Smooth muscle cell (in vitro differentiated cells): ENCODE results near the gene ZBTB17. TPM values are rescaled to one million over a fixed set of nuclear protein-coding genes. Genes with fewer than 3 reads are reported as not detected.

ENCODE experiments used
- DNase-seq: peaks from one replicate; lab custom pipeline; 2025; ENCODE audit not compliant: unreplicated experiment; lab: John Stamatoyannopoulos, UW
- H2AFZ ChIP-seq: fragments of 200-600 bp; sonication (generic); 2 replicates; pipeline ENCODE4 v1.6.0; 2016; ENCODE audit warnings: antibody characterized with exemption, low read depth, mild to moderate bottlenecking
- H3F3A ChIP-seq: fragments of 200-600 bp; sonication (generic); 2 replicates; pipeline ENCODE4 v1.6.0; 2017; ENCODE audit warnings: antibody characterized with exemption, low read depth
- H3K27ac ChIP-seq: fragments of 200-600 bp; sonication (generic); 2 replicates; pipeline ENCODE4 v1.5.1; 2016; ENCODE audit warnings: low read depth, mild to moderate bottlenecking
- H3K27me3 ChIP-seq: fragments of 200-600 bp; sonication (generic); 2 replicates; pipeline ENCODE4 v1.6.1; 2016; ENCODE audit warnings: low read depth, mild to moderate bottlenecking
- H3K36me3 ChIP-seq: fragments of 200-600 bp; sonication (generic); 2 replicates; pipeline ENCODE4 v1.5.1; 2016; ENCODE audit warnings: low read depth
- H3K4me1 ChIP-seq: fragments of 200-600 bp; sonication (generic); 2 replicates; pipeline ENCODE4 v1.5.1; 2016; ENCODE audit warnings: low read depth
- H3K4me2 ChIP-seq: fragments of 200-600 bp; sonication (generic); 2 replicates; pipeline ENCODE4 v1.6.0; 2016; ENCODE audit warnings: mild to moderate bottlenecking
- H3K4me3 ChIP-seq: fragments of 200-600 bp; sonication (generic); 2 replicates; pipeline ENCODE4 v1.5.1; 2016; ENCODE audit warnings: mild to moderate bottlenecking
- H3K79me2 ChIP-seq: fragments of 200-600 bp; sonication (generic); 2 replicates; pipeline ENCODE4 v1.6.0; 2016; ENCODE audit warnings: low read depth, mild to moderate bottlenecking
- H3K9ac ChIP-seq: fragments of 200-600 bp; sonication (generic); 2 replicates; pipeline ENCODE4 v1.6.0; 2016; ENCODE audit warnings: low read depth
- H3K9me3 ChIP-seq: fragments of 200-600 bp; sonication (generic); replicated peaks from 2 replicates; pipeline ENCODE4 v1.5.1; 2016; ENCODE audit warnings: low read depth
- H4K20me1 ChIP-seq: fragments of 200-600 bp; sonication (generic); 2 replicates; pipeline ENCODE4 v1.6.0; 2016; ENCODE audit warnings: low read depth
- CTCF ChIP-seq: fragments of 200-600 bp; sonication (generic); IDR thresholded peaks from 2 replicates; pipeline ENCODE4 v1.5.1; 2017; ENCODE audit warnings: borderline replicate concordance, mild to moderate bottlenecking, antibody characterized with exemption; ENCODE audit not compliant: insufficient read depth, poor library complexity, severe bottlenecking
- WGBS: methylation state at CpG from one replicate; pipeline ENCODE4 v1.1.7; 2016; ENCODE audit warnings: low lambda C conversion rate; 5-methylcytosine and 5-hydroxymethylcytosine counted together
- polyA plus RNA-seq: library from polyadenylated mRNA; unstranded; fragments of >200 nt; fragmentation: Nextera tagmentation; extraction: Ambion mirVana; gene quantifications from 2 replicates; pipeline ENCODE4 v1.2.1, GENCODE V29; 2016
- total RNA-seq: library from RNA; depleted of rRNA; stranded (reverse); fragments of >200 nt; gene quantifications from 2 replicates; pipeline ENCODE4 v1.2.3, GENCODE V29; 2014

The ZBTB17 gene
- total and polyA plus RNA-seq, 2 experiments from 2014 or later = 29.4 to 42.5 TPM

DNA sequence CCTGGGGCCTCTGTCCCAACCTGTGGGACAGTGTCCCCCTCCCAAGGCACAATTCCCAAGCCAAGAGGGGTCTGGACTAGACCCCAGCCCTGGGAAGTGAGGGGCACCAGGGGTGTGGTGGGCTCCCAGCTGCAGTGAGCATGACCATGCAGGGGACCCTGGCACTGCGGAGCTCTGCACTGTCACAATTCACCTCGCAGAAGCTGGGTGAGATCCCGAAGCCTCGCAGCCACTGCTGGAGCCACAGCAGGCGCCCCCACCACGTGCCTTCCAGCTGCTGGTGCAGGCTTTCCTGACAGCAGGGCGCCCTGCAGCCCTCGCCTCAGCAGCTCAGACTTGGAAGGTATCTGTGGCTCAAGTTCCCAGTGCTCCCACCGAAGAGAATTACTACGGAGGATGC, 18.2 kb upstream of the ZBTB17 start:
- no peak for TF ChIP-seq CTCF
- Histone ChIP-seq H3K27ac (no peak overlapping the region), H3K4me2 (no peak overlapping the region), H3K9me3 (no peaks in the 10 kb centered on the region), H3K79me2 (no peaks in the 10 kb centered on the region), H3K9ac (no peak overlapping the region), H4K20me1 (no peaks in the 10 kb centered on the region), H3K4me3 (no peak overlapping the region), H3F3A (no peaks in the 10 kb centered on the region), H2AFZ (no peak overlapping the region), H3K27me3 (no peaks in the 10 kb centered on the region), H3K4me1 (no peaks in the 10 kb centered on the region), H3K36me3 (no peaks in the 10 kb centered on the region)
- WGBS = 93% methylated on average over 10 of the region's 10 CpGs
- no peak for DNase-seq

DNA sequence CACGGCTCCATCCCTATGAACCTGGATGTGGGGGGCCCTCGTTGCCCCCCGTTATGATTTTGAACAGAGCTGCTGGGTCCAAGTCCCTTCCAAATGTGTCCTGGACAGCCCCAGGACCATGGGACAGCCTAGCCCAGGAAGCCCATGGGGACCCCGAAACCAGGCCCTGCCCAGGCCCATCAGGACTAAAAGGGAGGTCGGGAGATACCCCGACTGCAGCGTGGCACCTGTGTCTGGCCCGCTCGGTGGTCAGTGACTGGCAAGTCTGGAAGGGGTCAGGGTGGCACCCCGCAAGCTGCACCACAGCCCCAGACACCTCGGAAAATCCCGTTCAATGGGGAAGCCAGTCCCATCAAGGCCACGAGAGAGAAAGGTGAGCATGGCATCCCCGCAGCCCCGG, 17.8 kb upstream of the ZBTB17 start:
- Histone ChIP-seq H3K9me3 (no peaks in the 10 kb centered on the region), H3K4me3 (no peak overlapping the region), H3K79me2 (no peaks in the 10 kb centered on the region), H3K36me3 (no peaks in the 10 kb centered on the region), H3K27me3 (no peaks in the 10 kb centered on the region), H2AFZ (no peak overlapping the region), H4K20me1 (no peaks in the 10 kb centered on the region), H3K9ac (no peak overlapping the region), H3K4me1 (no peaks in the 10 kb centered on the region), H3K27ac (no peak overlapping the region), H3F3A (no peaks in the 10 kb centered on the region), H3K4me2 (no peak overlapping the region)
- DNase-seq = no peak
- WGBS = 97% methylated on average over 15 of the region's 15 CpGs
- no peak for TF ChIP-seq CTCF

DNA sequence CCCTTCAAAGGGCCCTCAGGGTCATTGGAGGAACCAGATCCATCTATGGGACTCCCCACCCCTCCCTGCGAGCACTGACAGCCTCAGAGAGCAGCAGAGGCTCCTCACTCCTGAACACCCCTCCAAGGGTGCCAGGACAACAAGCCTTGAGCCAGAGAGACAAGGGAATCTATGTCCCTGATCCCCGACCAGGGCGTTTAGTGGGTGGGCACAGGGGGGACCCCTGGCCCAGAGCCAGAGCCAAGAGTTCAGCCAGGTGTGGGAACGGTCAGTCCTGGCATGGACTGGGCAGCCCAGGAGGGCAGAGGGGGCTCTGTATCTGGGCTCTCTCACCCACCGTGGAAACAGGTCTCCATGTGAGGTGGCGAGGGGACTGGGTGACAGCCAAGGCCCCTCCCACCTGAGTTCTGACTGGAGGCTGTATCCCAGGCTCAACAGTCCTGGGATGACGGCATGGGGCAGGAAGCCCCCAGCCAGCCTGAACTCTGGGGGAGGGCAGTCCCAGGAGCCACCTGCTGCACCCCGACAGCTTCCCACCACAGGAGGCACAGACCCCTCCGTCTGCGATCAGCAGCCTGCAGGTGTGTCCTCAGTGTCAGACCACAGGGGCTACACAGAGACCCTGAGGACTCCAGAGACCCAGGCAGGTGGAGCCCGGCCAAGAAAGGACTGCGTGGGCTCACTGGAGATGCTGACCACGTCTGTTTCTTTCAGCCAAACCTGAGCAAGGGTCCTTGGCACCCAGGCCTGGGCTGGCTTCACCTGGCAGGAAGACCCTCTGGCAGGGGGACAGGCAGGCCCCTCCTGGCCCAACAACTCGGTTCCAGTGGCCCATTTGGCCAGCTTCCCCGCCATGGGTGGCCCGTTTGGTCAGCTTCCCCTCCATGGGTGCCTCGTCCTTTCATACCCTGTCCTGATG, 16.9 kb upstream of the ZBTB17 start:
- TF ChIP-seq CTCF = no peak
- H2AFZ ChIP-seq = no peak overlapping the region
- H3K27me3 ChIP-seq = no peaks in the 10 kb centered on the region
- WGBS = 90% methylated on average over 17 of the region's 17 CpGs
- H3K27ac ChIP-seq = no peak overlapping the region
- H3K36me3 ChIP-seq = no peaks in the 10 kb centered on the region
- H4K20me1 ChIP-seq = no peaks in the 10 kb centered on the region
- H3K4me3 ChIP-seq = no peak overlapping the region
- no peak overlapping the region for H3K4me2 ChIP-seq
- no peaks in the 10 kb centered on the region for H3K4me1 ChIP-seq
- no peaks in the 10 kb centered on the region for H3K9me3 ChIP-seq
- no peaks in the 10 kb centered on the region for H3F3A ChIP-seq
- DNase-seq = no peak
- no peak overlapping the region for H3K9ac ChIP-seq
- H3K79me2 ChIP-seq = no peaks in the 10 kb centered on the region

DNA sequence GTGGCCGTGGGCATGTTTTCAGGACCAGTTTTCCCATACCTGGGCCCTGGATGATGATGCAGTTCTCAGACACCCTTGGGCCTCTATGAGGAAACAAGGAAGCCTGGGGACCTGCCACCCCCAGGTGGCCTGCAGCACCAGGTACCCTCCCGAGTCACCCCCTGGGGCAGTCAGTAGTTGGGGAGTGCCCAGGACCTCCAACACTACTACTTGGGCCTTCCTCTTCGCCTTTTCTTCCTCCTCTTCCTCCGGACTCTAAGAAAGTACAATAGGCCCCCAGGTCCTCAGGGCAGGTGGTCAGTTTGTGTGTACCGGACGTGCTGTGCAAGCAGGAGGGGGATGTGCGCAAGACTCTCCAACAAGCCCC, 16.3 kb upstream of the ZBTB17 start:
- no peak for TF ChIP-seq CTCF
- H2AFZ ChIP-seq = no peak overlapping the region
- H3K4me2 ChIP-seq = no peak overlapping the region
- no peaks in the 10 kb centered on the region for H3F3A ChIP-seq
- no peak overlapping the region for H3K4me3 ChIP-seq
- H3K27me3 ChIP-seq = no peaks in the 10 kb centered on the region
- DNase-seq = no peak
- no peaks in the 10 kb centered on the region for H3K79me2 ChIP-seq
- no peaks in the 10 kb centered on the region for H3K9me3 ChIP-seq
- 95% methylated on average over 7 of the region's 7 CpGs for WGBS
- H3K27ac ChIP-seq = no peak overlapping the region
- no peak overlapping the region for H3K9ac ChIP-seq
- H4K20me1 ChIP-seq = no peaks in the 10 kb centered on the region
- no peaks in the 10 kb centered on the region for H3K4me1 ChIP-seq
- no peaks in the 10 kb centered on the region for H3K36me3 ChIP-seq
